Stimulated activated CD4-positive, alpha-beta T cell treated with anti-CD3 and anti-CD28 coated beads, Interleukin-2, amount 100 ng/mL, for 48 hours (primary cell): ENCODE measurements around the gene NECTIN4.
"Not testable (repeated sequence)": the region's sequence is repeated elsewhere in the genome, so short reads cannot be mapped to it uniquely, and the experiment has no call there.

Experiments
- DNase-seq, 2 donors: peaks; one replicate each; pipeline ENCODE4 v3.0.0-alpha.2; 2020

NECTIN4 gene

DNA sequence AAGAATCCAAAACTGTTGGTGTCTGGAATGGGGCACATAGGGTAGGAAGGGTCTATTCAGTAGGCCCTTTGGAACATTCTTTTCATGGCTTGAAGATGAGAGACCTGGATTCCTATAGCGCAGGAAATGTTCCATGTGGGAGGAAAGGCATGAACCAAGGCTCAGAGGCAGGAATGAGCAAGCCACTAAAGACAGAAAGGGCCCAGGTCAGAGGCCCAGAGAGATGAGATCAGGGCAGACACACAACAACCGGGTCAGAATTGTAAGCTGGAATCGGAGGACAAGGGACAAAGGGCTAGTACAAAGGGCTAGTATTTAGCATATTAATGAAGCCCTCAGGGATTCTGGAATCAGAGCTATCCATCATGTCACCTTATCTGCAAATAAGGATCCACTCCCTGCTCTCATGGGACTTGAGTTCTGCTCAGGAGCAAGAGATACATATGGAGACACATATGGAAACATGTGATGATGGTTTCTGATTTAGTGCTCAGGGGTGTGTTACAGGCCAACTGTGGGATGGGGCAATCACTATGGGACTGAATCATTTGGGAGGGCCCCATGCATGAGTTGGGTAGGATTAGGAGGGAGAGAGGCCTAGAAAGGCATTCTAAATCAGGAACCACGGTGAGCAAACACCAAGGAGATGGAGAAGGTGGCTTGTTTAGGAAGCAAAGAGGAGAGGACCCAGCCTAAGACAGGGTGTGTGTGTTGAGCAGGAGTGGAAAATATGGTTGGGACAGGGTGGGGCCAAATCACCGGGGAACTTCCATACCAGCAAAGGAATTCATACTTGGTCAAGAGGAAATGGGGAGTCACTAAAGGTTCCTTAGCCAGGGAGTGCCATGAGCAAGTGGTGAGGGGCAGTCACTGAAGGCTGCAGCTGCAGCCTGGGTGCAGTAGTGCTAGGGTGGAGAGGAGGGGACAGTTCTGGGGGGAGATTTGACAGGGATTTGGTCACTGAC is 8.6 kb downstream of the NECTIN4 start:
- no peak for DNase-seq

DNA sequence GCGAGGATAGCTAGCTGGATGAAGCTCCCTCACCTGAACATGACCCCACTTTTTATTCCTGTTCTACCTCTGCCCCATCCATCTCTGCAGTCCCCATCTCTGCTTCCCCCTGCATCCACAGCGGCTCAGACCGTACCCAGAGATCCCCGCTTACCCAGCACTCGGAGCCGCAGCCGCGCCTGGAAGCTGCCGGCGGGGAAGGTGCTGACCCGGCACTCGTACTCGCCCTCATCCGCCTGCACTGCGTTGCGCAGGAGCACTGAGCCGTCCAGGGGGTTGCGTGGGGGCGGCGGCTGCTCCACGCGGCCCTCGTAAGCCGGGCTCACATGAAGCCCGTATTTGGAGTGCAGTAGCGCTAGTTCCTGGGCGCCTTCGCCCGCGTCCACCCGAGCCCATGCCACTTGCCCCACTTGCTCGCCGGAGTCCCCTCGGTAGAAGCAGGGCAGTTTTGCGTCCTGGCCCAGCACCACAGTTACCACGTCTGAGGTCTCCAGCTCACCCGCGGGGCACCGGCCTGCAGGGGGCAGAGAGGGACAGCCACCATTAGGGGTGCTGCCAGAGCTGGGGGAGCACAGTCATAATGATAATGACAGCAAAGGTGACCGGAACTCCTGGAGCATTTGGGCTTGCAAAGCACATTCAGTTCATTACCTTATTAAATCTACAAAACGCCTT is 9.8 kb downstream of the NECTIN4 start:
- DNase-seq, result no peak

DNA sequence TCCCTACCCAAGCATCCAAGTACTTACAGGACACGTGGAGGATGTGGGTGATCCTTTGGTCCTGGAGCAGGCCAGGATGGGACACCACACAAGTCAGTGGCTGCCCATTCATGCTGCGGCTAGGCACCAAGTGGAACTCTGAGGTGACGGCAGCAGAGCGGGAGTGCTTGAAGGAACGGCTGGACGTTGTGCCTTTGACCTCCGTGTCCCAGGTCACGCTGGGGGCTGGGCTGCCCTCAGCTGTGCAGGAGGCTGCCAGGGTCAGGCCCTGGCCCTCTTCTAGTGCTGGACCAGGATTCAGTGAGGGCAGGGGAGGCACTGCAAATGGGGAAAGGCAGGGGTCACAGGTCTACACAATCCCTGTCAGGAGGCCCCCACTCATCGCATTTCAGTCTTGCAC is 11.9 kb downstream of the NECTIN4 start:
- DNase-seq, result no peak

DNA sequence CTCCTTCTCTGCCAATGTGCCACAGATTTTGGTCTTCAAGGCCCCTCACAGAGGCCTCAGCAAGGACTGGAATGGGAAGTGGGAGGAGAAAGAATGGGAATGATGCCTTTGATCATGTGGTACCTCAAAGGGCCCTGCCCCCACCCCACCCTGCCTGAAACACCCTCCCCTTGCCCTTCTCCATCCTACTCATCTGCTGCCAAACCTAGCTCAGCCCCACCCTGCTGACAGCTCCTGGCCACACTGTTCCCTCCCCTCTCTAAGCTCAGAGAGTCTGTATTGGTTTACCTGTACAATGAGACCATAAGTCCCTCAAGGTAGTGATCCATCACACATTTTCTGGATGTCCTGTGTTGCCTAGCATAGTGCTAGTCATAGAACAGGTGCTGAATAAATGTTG is 12.9 kb downstream of the NECTIN4 start:
- DNase-seq, result no peak

DNA sequence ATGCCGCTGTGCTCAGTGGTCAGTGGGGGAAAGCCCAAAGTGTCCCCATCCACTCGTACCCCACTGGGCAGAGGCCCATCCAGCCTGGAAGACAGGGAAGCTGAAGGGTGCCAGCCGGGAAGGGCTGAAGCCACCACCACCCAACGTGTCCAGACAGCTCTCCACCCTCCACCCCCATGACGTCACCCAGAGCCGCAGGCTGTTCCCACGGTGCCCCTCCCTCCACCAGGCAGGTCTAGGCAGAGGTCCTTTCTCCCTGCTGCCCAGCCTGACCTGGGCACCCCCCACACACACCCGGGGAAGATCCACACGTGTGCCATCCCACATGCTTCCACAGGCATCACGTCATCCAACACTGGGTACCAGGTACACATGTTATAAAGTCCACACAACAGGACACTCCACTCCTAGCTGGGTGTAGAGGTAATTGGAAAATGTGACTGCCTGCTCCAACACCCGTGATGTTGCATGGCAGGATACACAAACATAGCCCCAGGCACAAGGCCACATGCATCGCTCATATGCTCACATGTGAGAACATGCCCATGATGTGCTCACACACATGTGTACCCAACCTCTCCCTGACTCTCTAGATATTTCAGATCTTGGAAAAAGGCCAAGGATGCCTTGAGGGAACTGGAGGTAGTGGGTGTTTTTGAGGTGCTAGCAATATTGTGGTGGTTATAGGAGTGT is 14.5 kb downstream of the NECTIN4 start:
- no peak for DNase-seq

DNA sequence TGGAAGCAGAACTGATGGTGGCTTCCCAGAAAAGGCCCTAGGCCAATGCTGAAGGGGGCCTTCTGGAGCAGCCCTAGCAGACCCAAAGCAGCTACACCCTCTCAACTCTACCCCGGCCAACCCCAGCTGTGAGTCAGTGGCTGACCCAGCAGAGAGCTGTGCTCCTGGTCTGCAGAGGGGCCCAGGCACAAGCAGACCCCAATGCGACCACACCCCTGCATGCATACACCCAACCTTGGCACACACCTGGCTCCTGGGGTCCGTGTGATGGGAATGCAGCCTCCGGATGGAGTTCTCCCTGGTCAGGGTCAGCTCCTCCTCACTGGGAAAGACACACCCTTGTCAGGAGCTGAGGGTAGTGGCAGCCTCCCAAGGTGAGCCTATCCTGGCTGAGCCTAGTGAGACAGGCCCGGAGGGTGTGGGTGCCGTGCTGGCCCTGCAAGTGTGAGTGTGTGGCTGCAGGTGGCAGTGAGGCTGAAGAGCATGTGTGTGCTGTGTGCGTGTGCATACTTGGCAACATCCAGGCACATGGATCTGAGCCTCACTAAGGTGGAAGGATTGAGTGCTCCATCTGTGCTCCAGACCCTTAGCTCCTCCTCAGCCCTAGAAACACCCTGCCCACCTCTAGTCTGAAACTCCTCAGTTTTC is 15.8 kb downstream of the NECTIN4 start:
- no peak for DNase-seq

DNA sequence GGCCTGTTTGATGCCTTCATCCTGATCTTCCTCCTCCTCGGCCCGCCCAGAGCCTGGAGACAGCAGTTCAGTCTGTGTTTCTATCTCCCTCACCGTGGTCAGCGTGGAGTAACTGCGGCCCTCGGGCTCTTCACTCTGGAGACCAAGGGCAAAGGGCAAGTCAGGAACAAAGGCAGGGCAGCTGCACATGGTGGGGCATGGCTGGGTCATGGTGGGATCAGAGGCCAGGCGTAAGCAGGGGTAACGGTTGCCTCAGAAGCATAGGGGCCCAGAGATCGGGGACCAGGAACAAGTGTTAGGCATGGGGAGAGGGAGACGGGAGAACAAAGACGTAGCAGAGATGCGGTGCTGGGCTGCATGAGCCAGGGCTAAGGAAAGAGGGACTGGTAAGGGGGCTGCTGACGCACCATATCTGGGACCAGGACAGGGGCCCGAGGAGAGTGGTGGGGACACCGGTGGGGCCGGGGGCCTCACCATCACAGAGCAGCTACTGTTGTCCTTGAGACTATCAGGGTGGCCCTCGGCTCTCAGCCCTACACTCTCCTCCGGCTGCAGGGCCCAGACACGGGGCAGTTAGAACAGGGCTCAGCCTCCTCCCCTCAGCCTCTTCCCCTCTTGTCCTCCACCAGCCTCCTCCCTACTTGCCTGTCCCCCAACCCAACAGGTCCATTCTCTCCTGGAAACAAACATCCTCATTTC is 16.5 kb downstream of the NECTIN4 start:
- DNase-seq, result no peak

DNA sequence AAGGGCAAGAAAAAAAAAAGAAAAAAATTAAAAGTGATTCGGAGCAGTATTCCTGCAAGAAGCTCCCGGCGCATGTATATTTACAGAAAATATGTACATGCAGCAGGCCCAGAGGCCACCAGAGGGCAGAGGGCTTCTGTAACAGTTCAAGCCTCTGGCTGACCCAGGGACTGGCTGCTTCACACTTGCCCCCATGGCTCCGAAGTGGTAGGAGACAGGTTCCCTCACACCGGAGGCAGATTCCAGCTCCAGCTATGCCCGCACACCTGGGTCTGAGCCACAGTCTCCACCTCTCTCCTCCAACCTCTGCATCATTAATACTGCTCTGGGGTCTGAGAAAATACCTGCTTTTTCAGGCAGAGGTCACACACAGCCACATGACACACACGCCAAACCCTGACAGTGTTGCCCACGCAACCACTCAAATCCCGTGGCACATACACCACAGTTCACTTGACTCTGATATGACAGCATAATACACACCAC is 17.4 kb downstream of the NECTIN4 start:
- DNase-seq, result peak; percentile 37 to 41

DNA sequence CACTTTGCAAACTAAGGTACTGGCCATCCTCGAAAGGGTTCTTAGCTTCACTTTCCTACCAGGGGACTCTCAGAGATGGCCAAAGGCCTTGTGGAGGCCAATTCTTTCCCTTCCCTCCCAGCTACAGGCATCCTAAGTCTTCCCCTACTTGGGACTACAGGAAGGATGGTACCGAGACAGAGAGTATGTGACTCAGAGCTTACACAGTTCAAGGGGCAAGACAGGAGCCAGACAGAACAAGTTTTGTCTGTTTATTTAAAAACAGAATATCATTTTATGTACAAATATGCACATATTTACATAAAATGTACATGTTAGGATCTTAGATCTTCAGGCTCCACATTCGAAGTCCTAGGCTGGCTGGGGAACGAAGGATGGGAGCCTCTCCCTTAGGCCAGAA is 18.6 kb downstream of the NECTIN4 start:
- no peak for DNase-seq

DNA sequence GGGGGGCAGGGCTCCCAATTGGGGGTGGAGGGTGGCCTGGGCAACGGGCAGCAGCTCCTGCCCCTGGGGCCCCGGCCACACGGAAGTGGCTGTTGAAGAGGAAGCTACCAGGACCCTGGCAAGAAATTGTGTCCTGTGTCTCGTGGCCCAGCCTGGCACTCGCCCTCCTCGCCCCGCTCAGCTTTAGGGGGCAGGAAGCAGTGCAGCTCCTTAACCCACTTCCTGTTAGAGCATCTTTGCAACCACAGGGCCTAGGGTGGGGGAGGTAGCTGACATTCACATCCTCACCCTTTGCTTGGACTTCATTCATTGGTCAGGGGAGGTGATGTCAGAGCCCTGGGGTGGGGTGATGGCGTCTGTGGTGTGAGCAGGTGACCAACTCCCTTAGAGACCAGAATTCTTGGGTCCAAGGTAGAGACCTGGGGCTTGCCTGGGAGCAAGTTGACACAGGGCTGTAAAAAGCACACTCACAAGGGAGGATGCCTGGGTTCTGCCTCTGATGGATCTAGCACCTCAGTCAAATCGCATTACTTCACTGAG is 19.6 kb downstream of the NECTIN4 start, which contains the start of gene ARHGAP30:
Gene ARHGAP30, minus strand, starts transcription at position 161 of the 540 bp plus-strand sequence. CDS start 267 bp downstream, outside the sequence.
- peak; percentile 64 to 66 for DNase-seq

DNA sequence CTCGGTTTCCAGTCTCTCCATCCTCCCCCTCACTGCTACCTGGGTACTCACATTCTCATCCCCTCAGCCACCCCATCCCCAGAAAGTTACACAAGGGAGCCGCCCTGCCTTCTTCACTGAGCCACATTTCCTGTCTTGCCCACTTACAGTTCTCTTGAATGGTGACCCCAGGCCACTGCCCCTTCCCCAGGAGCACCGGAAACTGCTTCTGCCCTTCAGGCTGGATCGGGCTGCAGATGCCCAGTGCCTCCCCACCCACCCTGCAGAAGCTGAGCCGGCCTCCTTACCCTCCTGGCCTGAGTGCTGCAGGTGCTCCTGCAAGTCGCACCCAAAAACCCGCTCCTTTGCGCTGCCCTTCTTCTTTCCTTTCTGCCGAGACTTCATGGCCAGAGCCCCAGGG is 20.1 kb downstream of the NECTIN4 start:
- DNase-seq, result no peak

DNA sequence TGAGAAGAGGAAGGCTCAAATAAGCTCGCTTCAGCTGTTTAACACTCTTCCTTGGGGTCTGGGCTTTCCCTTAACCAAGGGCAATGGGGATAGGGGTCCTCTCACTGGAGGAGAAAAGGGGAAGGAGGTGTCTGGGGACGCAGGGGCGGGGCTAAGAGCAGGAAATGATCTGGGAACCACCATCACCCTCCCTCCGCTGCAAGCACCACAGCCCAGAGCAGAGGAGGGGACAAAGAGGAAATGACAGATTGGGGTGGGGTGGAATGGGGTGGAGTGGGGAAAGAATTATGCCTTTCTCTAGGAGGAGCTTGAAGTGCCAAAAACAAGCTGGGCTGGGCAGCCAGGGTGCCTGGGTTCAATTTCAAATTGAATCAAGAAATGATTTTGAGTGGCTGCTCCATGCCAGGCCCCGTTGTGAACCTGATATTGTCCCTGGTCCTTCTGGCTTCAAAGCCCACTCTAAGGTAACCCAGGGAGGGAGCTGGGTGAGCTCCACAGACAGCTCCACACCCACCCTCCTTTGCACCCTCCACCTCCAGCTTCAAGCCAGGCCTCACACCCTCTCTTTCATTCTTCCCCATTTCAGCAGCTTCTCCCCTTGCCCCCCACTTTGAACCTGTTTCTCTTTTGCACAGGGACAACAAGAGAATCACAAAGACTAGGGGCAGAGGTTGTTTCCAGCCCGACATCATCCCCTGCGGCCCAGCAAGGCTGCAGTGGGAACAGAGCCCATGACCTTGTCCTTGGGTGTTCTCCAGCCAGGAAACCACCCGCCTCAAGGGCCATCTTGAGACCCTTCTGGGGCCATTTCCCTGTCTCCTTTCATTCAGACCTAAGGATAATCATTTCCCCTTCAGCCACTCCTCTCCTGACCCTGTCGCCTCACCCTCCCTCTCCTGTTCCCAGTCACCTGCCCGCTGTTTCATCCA is 20.8 kb downstream of the NECTIN4 start:
- peak; percentile 68 to 69 for DNase-seq

DNA sequence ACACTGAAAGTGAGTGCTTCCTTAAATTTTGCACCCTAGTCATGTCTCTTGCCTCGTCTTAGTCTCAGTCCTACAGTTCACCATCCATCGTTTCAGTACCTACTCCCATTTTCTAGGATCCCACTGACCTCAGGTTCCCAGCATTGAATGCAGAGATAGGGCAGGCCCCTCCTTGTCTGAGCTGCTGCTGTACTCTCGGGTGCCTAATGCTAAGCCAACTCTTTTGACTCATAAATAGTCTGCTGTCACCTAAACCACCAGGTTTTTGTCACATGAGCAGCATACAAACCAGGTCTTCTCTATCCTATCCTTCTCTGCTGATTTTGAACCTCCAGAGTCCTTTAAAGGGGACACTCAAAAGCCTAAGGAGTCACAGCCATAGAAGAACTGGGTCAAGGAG is 22.7 kb downstream of the NECTIN4 start:
- no peak for DNase-seq

DNA sequence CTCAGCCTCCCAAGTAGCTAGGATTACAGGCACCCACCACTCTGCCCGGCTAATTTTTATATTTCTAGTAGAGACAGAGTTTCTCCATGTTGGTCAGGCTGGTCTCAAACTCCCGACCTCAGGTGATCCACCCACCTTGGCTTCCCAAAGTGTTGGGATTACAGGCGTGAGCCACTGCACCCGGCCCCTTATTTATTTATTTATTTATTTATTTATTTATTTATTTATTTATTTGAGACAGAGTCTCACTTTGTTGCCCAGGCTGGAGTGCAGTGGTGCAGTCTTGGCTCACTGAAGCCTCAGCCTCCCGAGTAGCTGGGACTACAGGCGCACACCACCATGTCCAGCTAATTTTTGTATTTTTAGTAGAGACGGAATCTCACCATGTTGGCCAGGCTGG is 23.7 kb downstream of the NECTIN4 start:
- not testable (repeated sequence) for DNase-seq

DNA sequence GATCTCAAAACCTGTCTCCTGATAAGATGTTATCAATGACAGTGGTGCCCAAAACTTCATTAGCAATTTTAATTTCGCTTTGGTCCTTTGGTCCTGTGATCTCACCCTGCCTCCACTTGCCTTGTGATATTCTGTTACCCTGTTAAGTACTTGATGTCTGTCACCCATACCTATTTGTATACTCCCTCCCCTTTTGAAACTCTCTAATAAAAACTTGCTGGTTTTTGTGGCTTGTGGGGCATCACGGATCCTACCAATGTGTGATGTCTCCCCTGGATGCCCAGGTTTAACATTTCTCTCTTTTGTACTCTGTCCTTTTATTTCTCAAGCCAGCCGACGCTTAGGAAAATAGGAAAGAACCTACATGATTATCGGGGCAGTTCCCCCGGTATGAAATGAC is 25.4 kb downstream of the NECTIN4 start:
- DNase-seq, result not testable (repeated sequence)

DNA sequence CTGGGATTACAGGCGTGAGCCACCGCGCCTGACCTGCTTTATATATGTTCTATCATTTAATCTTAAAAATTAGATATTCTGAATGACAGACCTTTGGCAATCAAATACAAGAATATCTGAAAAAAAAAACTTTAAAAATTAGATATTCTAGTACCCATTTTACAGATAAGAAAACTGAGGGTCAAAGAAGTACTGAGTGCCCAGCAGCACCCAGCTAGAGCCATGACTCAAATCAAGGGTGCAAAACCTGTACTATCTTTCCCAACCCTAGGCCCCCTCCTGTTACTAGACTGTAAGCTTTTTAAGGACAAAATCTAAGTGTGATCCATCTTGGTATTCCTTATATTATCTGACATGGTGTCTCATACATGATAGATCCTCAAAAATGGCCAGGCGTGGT is 27.9 kb downstream of the NECTIN4 start:
- no peak for DNase-seq

DNA sequence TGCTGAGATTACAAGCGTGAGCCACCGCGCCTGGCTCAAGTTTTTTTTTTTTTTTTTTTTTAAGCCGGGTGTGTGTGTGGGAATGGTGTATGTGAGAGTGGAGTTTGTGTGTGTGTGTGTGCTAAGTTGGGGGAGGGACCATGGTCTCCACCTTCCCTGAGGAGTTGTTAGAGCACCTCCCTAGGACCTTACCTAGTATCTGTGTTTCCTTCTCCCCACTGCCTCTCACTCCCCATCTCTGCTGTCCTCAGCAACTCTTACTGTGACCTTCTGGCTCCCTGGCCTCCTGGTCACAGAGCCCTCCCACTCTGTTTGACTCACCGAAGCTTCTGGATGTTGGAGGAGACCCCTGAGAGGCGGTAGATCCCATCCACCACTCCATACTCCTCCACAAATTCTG is 30.1 kb downstream of the NECTIN4 start:
- DNase-seq, result no peak

DNA sequence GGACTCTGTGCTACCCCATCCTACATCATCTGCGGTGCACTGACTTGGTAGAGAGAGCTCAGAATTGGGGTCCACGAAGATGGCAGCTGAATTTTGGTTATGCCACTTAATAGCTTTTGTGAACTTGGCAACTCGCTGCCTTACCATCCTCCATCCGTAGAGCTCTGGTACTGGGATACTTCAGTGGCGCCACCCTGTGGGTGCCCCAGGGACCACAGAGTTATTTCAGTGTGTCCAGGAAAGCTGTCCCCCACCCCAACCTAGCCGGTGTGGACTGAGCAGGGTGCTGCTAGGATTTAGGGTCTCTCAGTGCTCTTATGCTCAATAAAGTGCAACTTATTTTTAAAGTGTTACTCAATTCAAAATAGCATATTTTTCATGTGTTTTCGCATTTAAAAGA is 34.6 kb downstream of the NECTIN4 start:
- DNase-seq, result no peak

DNA sequence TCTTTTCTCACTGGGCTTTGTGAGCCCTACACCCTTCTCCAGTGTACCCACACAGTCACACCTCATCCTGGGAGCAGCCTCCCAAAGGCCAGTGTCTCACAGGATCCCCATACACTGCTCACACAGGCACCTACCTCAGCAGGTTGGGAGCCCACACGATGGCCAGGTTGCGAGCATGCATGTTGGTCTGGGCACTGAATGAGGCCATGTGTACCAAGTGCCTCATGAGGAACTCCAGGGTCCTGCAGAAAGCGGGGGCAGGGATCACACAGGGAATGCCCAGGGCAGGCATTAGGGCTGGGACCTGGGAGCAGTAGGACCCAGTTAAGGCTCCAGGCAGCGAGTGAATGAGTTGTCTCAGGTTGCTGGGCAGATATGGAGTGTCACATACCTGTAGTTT is 35.1 kb downstream of the NECTIN4 start:
- DNase-seq, result no peak

DNA sequence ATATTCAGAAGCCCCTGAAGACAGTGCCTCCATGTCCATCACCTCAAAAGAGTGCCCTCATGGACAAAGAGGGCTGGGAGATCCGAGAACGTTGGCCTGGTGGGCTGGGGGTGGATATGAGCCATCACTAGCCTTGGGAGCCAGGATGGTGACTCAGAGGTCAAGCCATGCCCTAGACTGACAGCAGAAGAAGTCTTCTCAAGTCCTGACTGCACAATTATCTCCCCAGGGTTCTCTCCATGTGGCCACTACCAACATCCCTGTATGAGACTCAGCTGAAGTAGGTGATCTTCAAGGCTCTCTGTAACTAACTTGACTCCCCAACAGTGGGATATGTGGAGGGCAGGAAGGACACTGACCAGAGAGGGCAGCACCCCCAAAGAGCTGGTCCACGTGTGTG is 36.5 kb downstream of the NECTIN4 start:
- DNase-seq, result no peak

DNA sequence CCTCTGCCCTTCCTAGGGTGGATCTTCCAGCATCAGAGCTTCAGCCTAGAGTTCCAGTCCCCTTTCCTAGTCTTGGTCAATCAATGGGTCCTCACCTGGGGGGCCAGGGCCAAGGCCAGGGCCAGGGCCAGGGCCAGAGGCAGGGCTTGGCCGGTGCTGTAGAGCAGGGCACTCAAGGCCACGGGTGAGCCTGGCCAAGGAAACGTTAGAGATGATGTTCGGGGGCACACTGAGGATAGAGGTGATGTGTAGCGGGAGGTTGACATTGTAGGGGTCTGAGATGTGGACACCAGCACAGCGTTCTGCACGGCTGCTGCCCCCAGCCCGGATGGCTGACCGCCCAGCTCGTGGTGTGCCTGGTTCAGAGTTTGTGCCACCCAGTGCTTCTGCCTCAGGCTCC is 38.1 kb downstream of the NECTIN4 start:
- DNase-seq, result no peak
